Right ventricle myocardium inferior (tissue), 1 donor: ENCODE results near the gene TMX3. TPM values are rescaled to one million over a fixed set of nuclear protein-coding genes. Genes with fewer than 3 reads are reported as not detected.

Experiments
- ATAC-seq: fragments of 200-7000 bp; cut with Tn5 transposase; one replicate; pipeline ENCODE4 v1.9.1; 2020; ENCODE audit warnings: mild to moderate bottlenecking, moderate library complexity
- DNase-seq: peaks from one replicate; pipeline ENCODE4 v3.0.0; 2021; ENCODE audit errors: missing footprints
- intact Hi-C: fragments of 100-400 bp; cut with DNase I; formaldehyde crosslinking; loops from one replicate; pipeline ENCODE4 v1.11.0; 2022
- total RNA-seq: library from RNA; stranded (reverse); fragmentation: NEBNext Ultra II Directional; extraction: Animal tissue kit (Norgen Biotek cat#: 25700); gene quantifications from one replicate; pipeline ENCODE4 v1.2.1, GENCODE V29; 2021
- donor health status: DM: no; HTN: yes; CAD: no; lungs with severe emphysema.

Gene TMX3
- total RNA-seq, 1 donor from 2014 or later, result 24.7 TPM

- DNase-seq (no peak), ATAC-seq (no peak)
- intact Hi-C loops, result no loop called here
Measured at GRCh38 chr18:68642003-68642402, 72.9 kb downstream of the TMX3 start.

DNA sequence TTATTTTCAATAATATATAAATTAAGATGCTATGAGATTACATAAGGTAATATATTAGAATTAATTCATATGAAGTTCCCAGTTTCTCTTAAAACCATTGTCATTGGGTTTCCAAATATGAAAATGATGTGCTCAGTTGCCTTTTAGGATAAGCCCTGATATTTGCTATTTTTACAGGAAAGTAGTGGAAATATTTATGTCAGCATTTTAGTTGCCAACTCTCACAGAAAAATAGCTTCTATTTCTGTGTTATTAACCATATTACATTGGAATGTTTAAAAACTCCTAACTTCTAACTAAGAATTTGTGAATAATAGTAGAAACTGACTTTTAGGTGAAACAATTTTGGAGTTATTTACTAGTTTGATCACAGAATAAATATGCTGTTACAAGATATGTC is 74.0 kb downstream of the TMX3 start:
- intact Hi-C loops, result no loop called here
- DNase-seq, result no peak
- ATAC-seq, result no peak

DNA sequence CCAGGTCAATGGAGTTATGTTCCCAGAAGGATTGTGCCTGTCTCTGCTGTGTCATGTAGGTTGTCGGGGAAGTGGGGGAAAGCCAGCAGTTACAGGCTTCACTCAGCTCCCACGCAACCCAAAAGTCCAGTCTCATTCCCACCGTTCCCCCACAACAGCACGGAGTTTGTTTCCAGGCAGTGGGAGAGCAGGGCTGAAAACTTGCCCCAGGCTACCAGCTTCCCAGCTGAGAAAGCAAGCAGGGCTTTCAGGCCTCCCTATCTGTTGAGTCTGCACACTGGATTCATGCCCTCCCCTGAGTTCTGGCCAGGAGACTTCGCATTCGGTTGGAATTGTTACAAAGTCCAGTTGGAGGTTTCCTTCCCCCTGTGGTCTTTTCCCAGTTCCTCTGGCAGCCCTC is 76.3 kb downstream of the TMX3 start:
- intact Hi-C loops, result no loop called here
- no peak for ATAC-seq

GRCh38 chr18:68627812-68628211 is 87.1 kb downstream of the TMX3 start:
- DNase-seq, result no peak
- no peak for ATAC-seq
- intact Hi-C loops, result no loop called here

More for the DNA sequence above, 76.3 kb downstream of the TMX3 start:
- no peak for DNase-seq

Other genes starting within 250 kb of the TMX3 start
- 3.9 TPM for gene CCDC102B, start 83.0 kb upstream of the TMX3 start, total RNA-seq